C4-2B (cell line): ENCODE results near the gene METTL23.

Experiments
- ZFX ChIP-seq: fragments of 450-650 bp; IDR thresholded peaks from 2 replicates; pipeline ENCODE4 v1.6.1; 2017
- TF ChIP-seq, protein P1 (sequence below): fragments of 450-650 bp; conservative IDR thresholded peaks from 2 replicates; pipeline ENCODE4 v1.5.1; 2017; ENCODE audit warnings: mild to moderate bottlenecking

DNA sequence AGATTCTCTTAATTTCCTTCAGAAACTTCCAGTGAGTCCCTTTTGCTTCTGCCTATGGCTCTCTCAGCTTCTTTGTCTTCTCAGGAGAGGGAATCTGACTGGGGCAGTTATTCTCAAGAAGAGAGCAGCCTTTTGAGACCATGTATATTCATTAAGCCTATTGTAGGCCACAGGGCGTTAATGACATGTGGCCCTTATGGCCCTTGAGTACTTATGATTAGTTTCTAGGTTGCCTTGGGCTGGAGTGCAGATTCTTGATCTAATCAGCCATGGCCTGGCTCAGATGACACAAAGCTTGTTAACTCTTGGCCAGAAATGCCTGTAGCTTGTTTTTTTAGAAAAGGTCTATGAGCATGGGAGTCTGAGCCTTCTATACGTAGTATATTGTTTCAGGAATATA, 28.6 kb downstream of the METTL23 start:
- TF ChIP-seq, protein P1, sequence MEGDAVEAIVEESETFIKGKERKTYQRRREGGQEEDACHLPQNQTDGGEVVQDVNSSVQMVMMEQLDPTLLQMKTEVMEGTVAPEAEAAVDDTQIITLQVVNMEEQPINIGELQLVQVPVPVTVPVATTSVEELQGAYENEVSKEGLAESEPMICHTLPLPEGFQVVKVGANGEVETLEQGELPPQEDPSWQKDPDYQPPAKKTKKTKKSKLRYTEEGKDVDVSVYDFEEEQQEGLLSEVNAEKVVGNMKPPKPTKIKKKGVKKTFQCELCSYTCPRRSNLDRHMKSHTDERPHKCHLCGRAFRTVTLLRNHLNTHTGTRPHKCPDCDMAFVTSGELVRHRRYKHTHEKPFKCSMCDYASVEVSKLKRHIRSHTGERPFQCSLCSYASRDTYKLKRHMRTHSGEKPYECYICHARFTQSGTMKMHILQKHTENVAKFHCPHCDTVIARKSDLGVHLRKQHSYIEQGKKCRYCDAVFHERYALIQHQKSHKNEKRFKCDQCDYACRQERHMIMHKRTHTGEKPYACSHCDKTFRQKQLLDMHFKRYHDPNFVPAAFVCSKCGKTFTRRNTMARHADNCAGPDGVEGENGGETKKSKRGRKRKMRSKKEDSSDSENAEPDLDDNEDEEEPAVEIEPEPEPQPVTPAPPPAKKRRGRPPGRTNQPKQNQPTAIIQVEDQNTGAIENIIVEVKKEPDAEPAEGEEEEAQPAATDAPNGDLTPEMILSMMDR: no peak
- no peak for TF ChIP-seq ZFX
